ENCODE measurements around the gene HTR6.

Gene HTR6

DNA sequence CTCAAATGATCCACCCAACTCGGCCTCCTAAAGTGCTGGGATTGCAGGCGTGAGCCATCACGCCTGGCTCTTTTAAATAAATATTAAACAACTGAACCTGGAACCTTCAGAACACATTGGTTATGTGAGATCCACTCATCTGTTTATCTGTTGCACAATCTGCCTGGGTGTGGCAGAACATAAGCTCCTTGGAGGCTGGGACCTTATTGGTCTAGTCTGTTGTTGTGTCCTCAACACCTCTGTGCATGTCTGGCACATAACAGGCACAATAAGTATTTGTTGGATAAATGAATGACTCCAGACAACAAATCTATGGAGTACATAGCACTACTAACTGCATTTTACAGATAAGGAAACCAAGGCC lies 24.7 kb upstream of the HTR6 start:
- DNase-seq, result no peak

- no peak for DNase-seq
These were observed 24.0 kb upstream of the HTR6 start for GRCh38 chr1:19640363-19641316.

DNA sequence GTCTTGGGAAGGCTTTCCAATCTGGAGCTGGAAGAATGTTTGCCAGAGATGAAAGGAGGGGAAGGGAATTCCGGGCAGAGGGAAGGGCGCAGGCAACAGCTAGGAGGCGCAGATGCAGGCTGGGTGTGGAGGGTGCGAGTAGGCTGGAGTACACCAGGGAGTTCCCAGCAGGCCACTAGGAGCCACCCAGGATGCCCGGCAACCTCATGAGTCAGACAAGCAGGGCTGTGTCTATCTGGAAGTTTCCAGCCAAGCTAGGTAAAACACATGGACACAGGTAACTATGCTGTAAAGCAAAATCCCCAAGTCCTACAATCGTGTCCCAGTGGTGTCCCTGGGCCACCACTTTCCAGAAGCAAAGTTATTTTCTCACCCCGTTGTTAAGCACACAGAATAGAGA lies 21.6 kb upstream of the HTR6 start:
- DNase-seq, result no peak

DNA sequence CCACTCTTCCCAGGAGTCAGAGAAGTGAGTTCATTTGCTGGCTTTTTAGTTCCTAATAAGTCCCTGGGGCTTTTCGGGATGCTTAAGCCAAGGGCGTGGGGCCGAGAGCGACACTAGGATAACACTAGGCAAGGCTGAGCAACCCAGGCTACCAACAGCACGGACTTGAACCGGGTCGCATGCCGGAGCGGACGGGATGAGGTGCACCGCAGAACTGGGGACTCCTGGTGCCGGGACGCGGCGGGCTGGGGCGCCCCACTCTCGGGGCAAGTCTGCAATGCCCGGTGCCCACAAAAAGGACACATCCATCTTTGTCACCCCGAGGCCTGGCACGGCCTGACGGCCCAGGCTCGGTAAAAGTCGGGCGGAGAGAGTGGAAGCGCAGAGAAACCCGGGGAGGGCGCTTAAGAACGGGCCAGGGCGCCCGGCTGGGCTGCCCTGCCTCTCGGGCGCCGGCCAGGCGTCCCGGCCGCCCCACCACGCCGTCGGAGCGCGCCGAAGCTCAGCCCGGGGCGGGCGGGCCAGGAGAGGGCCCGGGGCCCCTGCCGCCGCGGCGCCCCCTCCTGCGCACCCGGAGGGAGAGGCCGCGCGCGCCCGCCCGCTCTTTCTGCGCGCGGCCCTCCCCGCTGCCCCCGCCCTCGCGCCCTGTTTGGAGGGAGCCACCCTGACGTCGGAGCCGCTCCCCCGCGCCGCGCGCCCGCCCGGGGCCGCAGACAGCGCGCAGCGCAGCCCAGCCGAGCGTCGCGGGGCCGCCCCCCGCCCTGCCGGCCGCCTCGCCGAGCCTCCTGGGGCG lies 20.9 kb upstream of the HTR6 start, which contains the start of gene NBL1:
Gene NBL1, plus strand, starts transcription at position 710 of the 793 bp plus-strand sequence. CDS start 10,720 bp downstream, outside the sequence.
- peak; percentile 84 for DNase-seq

DNA sequence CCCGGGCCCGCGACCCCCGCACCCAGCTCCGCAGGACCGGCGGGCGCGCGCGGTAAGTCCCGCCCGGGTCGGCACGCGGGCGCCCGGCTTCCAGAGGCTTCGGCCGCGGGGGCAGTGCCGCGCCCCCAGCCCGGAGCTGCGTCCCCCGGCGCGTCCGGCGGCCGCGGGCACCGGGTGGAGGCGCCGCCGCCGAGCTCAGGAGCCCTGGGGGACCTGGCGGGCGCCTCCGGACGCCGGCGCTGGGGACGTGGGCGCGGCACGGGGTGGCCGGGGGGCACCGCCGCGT lies 20.3 kb upstream of the HTR6 start:
- no peak for DNase-seq

DNA sequence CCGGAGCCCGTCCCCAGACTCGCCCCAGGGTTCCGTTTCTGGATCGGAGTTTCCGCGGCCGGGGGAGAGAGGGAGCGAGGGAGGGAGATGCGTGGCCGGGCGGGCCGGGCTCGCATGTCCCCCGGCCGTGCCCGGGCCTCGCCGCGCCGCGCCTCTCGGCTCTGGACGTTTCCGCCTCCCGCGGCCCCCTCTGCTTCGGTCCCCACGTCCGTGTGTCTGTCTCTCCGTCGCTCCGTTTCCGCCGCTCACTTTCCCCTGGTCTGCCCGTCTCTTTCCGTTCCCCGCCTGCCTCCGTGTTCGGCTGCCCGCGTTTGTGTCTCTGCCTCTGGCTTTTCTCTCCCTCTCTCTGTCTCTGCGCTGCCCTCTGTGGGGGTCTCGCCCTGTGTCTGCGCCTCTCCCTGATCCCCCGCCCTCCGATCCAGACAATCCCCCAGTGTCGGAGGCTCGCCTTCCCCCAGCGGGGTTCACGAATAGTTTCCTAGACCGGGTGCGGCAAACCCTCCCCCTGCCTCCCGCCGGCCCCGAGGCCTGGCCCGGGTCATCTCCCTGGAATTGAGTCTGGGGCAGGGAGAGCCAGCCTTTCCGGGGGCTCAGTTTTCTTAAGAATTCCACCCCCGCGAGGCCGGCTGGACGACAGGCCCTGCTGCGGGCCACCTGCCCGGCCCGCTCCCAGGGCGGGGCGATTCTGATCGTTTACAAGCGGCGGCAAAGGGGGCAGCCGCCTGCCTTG lies 19.8 kb upstream of the HTR6 start:
- peak; percentile 79 for DNase-seq

DNA sequence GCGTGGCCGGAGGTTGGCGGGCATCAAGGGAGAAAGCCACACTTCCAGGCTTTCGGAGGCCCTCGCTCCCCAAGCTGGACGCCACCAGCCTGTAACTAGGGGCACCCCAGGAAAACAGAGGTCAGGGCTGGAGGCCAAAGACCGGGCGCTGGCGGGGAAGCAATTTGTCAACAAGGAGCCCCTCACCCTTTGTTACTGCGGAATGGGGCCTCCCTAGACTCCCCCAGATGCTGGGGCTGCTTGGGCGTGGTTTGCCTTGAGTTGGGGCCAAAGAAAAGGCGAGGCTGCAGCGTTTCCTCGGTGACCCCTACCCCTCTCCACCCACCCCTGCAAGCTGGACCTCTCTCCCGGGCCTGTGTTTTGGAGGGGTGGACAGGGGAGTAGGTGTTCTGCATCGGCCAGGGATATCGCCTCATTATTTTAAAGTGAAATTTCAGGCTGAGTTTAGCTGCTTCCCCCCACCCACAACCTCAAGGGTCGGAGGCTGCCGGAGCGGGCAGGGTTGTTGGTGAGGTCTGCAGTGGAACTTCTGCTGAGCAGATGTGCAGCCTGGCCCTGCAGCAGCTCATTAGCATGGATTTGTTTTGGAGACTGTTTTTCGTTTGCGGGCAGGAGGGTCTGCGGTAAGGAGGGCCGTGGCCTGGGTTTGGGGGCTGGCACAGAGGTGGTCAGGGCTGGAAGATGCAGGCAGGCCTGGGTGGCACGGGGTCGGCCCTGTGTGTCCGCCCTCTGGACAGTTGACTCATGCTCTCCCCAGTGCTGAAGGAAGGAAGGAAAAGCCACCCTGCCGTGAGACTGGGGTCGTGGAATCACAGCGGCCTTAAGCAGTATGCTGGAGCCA lies 19.0 kb upstream of the HTR6 start:
- no peak for DNase-seq

- no peak for DNase-seq
These were observed 18.0 kb upstream of the HTR6 start for GRCh38 chr1:19646377-19647319.

DNA sequence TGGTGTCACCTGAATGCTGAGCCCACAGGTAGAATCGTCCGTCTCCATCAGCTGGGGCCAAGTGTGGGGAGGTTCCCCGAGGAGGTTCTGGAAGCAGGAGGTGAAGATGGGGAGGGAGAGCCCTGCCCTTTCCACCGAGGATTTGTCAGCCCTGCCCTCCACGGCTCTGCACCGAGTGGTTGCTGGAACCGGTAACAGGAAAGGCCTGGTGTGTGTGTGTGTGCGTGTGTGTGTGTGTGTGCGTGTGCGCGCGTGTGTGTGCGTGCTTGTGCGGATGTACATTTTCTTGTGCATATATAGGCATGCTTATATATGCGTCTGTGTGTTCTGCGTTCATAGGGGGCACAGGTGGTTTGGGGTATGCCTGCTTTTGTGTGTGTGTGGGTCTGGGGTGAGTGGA lies 17.0 kb upstream of the HTR6 start:
- DNase-seq, result no peak

- no peak for DNase-seq
These were observed 16.4 kb upstream of the HTR6 start for GRCh38 chr1:19648239-19648638.

DNA sequence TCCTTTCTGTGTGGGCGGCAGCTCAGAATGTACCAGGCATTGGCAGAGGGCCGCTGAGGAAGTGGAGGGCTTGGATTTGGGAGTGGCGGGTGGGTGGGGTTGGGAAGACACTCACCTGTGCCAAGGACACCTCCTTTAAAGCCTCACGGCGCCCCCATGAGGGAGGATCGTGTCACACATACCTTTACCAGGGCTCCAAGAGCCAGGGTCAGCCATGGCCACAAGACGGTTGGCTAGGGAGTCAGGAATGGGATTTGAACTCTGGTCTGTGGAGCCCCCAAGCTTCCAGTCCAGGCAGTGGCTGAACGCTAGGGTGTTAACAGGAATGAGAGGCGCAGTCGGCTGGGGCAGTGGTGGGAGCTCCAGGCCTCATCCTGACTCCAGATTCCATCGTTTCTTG lies 16.0 kb upstream of the HTR6 start:
- DNase-seq, result no peak

DNA sequence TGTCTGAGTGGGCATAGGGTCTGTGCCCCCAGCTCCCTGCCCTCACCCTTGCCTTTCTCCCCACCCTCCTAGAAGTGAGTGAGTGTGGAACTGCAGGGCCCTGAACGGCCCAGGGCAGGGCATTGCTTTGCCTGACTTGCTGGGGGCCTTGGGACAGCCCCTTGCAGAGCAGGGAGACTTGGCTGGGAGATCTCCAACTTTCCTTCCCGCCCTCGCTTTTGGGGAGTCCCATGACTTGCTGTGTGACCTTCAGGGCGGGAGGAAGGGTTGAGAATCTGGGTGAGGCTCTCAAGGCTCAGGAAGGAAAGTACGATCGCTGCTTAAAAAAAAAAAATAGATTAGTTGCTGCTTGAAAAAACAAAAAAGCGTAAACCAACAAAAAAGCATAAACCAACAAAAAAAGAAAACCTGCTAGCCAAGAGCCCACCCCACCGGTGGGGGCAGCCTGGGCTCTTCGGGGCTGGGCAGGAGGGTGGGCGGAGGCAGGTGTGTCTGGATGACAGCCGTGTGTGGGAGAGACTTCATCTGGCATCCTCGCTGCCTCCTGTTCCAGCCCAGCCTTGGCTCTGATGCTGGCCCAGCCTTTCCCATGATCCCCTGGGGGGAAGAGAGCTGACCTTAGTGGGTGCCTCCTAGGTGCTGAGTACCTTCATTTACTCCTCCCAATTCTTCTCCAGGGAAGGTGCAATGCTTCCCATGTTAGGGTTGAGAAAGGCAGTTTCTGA lies 14.1 kb upstream of the HTR6 start:
- no peak for DNase-seq

GRCh38 chr1:19651141-19651737 lies 13.4 kb upstream of the HTR6 start:
- no peak for DNase-seq

DNA sequence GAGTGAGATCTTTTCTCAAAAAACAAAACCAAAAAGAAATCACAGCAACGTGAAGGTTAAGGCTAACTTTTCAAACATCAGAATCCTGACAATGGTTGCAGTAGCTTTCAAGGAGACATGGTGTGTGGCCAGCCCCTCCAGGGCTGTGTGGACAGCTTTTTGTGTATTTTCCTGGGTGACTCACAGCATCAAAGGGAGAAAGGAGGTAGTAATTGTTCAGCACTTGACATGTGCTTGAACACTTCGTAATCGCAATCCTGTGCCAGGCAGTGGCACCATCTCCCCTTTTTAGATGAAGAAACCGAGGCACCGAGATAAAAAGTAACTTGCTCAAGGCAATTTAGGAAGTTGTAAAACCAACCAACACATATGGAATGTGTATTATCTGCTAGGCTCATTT lies 10.3 kb upstream of the HTR6 start:
- DNase-seq, result no peak

DNA sequence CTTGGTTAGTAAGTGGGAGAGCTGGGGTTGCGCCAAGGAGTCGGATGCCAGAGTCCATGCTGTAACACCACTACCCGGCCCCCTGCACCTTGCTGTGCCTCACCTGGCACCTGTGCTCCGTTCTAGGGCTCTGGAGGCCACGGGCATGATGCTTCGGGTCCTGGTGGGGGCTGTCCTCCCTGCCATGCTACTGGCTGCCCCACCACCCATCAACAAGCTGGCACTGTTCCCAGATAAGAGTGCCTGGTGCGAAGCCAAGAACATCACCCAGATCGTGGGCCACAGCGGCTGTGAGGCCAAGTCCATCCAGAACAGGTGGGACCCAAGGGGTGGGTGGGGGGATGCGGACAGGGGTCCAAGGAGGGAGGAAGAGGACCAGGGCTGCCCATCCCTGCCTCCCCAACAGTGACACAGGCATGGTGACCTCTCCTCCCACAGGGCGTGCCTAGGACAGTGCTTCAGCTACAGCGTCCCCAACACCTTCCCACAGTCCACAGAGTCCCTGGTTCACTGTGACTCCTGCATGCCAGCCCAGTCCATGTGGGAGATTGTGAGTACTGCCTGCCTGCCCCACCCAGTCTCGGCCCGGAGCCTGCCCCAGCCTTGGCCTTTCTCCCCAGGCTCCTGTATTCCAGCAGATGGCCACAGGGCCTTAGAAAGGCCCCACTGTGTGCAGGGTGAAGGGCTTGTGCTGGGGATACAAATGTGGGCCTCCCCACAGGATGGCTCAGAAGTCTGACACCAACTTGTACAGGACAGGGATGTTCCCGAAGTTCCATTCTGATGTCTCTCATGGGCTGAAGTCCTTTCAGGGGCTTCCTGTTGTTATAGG lies 9.6 kb upstream of the HTR6 start:
- no peak for DNase-seq

- no peak for DNase-seq
These were observed 9.0 kb upstream of the HTR6 start for GRCh38 chr1:19655718-19656080.

- no peak for DNase-seq
These were observed 8.4 kb upstream of the HTR6 start for GRCh38 chr1:19656134-19656779.

GRCh38 chr1:19656780-19657466 lies 7.8 kb upstream of the HTR6 start:
- DNase-seq, result no peak
